Right lobe of liver (tissue), 4 donors: ENCODE results near the gene KAT6B.

ENCODE experiments used
- CTCF ChIP-seq, 4 donors: fragments of 200-600 bp in 3 of 4; fragments of 450-650 bp in 1 of 4; IDR thresholded peaks; one replicate each; pipeline versions ENCODE4 v1.5.1 to v1.8.0; 2016 to 2022; ENCODE audit warnings: antibody characterized with exemption in 4 of 4, mild to moderate bottlenecking in 2 of 4
- POLR2A ChIP-seq: fragments of 450-650 bp; IDR thresholded peaks from one replicate; pipeline ENCODE4 v1.6.1; 2017; ENCODE audit warnings: antibody characterized with exemption, mild to moderate bottlenecking
- donor health status: DM: no; HTN: no; CAD: no.
- donor health status: DM: no; HTN: no; CAD: no.
- donor health status: DM: no; HTN: yes; CAD: no.

- TF ChIP-seq CTCF (IDR thresholded peaks at IDR 0.05) (no peak), POLR2A (no peak)
Measured at GRCh38 chr10:74969530-74969929, 143.1 kb downstream of the KAT6B start.
